ENCODE data around the gene SERPINA6.
"Not testable (repeated sequence)": the region's sequence is repeated elsewhere in the genome, so short reads cannot be mapped to it uniquely, and the experiment has no call there.

Gene SERPINA6, protein sequence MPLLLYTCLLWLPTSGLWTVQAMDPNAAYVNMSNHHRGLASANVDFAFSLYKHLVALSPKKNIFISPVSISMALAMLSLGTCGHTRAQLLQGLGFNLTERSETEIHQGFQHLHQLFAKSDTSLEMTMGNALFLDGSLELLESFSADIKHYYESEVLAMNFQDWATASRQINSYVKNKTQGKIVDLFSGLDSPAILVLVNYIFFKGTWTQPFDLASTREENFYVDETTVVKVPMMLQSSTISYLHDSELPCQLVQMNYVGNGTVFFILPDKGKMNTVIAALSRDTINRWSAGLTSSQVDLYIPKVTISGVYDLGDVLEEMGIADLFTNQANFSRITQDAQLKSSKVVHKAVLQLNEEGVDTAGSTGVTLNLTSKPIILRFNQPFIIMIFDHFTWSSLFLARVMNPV

DNA sequence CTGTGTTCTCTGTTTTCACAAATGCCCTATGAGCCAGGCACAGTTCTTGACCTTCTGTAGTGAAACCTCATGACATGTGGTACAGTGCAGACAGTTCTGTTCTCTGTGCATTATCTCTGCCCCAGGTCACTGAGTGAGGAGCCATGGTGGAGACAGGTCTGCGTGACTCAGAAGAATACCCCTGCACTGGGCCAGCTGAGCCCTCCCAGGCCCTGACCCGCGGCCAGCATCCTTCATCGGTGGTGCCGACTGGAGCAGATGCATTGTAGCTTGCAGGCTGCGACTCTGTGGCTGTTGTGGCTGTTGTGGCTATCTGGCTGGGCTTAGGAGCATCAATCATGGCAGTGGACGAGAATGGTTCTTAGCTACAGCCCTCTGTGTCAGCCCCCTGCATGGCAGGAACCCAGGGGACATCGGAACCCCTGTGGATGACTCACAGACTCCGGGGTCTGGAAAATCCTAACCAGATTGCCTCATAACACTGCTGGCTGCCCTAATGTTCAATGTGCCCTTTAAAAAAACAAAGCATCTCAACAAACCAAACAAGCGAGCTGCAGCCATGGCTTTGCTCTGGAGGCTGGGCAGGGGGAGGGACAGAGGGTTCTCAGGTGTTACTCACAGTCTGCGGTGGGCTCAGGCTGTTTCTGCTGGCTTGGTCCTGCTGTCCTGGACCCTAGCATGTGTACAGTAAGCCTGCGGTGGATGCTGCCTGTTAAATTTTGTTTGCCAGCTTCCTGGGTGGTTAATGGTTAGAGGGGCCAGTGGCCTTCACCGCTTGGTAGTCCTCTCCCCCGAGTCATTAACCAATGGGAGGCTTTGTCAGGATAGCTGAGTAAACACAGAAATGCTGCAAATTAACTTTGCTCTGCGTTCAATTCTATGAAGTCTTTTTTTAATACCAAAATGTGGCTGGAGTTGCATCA lies at the start of gene SERPINA6:
Gene SERPINA6 (minus strand): TSS at position 689 of the 923 bp plus-strand sequence. CDS start 8,688 bp downstream, outside the sequence.
- no peak for DNase-seq

DNA sequence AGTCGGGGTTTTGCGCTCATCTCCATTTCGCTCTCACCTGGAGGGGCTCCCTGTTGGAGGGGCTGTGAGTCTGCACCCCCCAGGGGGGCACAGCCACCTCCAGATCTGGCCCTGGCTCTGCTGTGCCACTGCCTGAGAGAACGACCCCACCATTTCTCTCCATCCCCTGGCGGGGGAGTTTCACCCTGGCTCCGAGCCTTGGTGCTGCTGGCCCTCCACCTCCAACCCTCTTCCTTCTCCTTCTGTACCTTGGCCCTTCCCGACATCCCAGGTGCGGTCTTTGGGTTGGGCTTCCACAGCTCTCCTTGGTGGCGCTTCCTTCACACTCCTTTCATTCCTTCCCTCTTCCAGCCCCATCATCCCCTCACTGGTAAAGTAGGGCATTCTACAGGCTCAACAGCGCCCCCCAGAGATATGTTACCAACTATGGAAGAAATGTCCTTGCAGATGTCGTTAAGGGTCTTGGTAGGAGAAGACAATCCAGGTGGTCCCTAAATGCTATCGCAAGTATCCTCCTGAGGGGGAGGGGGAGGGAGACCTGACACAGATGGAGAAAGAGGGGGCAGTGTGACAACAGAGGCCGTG lies 49.0 kb upstream of the SERPINA6 start:
- no peak for DNase-seq

DNA sequence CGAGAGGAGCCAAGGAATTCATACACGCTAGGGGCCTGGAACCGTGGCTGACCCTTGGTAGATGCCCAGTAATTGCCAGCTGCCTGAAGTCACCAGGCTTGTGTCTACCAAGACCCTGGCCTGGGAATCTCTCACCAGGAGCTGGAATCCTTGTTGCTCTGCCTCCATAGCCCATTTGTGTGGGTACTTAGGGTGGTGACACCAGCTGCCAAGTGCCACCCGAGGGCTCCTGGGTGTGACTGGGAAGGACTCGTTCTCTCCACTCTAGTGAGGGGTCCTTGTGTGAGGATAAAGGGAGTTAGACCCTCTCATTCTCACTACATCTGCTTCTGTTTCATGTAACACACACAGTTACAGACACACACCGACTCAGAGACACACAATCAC lies 47.4 kb upstream of the SERPINA6 start:
- DNase-seq = no peak

DNA sequence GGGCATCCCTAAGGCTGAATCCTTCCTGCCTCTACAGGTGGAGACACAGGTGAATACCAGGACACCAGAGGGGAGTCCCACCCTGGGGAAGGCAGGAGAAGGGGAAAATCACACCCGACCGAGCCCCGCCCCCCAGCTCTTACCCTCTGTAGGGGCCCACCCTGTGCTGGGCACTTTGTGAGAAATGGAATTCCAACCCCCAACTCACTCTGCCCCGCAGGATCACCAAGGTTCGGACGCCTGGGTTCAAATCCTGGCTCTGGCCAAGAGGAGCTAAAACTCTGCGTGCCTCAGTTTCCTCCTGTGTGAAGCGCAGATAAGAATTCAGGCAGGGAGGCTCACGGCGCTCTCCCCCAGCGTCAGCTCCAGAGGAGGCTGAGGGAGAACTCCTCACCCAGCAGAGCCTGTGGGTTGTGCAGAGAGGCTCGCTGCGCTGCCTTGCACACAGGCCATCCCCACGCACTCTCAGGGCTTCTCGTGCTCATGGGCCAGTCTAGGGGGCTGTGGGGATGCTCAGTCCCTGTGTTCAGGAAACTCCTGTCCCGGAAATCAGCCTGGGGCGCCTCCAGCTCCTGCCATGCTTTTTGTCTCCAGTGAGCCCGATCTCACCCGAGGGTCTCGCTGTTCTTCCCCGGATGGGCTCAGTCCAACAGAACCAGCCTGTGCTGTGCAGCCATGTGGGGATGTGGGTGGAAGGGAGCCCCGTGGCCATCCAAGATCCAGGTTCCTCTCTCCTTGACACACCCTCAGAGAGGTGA lies 46.8 kb upstream of the SERPINA6 start:
- not testable (repeated sequence) for DNase-seq

DNA sequence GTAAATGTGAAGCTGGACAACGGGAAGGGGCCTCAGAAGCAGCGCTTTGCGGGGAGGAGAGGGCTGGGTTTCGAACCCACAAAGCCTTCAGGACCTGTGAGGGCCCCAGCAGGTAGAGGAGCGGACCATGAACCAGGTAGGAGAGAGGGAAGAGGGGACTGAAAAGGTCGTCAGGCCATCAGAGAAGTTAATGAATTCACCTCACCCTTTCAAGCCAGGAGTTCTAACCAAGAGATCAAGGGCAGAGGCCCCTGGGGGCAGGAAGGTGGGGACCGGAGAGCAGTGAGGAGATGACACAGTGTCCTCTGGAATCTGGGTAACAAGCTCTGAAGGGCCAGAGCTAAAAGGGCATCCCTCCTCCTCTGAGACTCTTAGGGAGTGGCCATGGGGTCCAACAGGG lies 45.8 kb upstream of the SERPINA6 start:
- DNase-seq = no peak

DNA sequence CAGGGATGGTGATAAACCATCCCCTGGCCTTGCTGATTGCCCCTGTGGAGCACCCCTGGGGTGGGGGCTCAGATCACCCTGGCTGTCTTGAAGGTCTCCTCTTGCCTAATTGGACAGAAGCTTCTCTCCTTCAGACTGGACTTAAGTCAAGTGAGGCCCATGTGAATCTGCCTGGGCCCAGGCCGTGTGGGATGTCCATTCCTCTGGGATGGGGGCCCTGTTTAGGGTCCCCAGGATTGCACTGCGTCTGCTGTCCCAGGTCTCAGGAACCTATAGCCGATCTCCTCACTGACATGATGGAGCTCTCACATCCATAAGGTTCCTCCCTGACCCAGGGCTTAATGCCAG lies 45.1 kb upstream of the SERPINA6 start:
- no peak for DNase-seq

DNA sequence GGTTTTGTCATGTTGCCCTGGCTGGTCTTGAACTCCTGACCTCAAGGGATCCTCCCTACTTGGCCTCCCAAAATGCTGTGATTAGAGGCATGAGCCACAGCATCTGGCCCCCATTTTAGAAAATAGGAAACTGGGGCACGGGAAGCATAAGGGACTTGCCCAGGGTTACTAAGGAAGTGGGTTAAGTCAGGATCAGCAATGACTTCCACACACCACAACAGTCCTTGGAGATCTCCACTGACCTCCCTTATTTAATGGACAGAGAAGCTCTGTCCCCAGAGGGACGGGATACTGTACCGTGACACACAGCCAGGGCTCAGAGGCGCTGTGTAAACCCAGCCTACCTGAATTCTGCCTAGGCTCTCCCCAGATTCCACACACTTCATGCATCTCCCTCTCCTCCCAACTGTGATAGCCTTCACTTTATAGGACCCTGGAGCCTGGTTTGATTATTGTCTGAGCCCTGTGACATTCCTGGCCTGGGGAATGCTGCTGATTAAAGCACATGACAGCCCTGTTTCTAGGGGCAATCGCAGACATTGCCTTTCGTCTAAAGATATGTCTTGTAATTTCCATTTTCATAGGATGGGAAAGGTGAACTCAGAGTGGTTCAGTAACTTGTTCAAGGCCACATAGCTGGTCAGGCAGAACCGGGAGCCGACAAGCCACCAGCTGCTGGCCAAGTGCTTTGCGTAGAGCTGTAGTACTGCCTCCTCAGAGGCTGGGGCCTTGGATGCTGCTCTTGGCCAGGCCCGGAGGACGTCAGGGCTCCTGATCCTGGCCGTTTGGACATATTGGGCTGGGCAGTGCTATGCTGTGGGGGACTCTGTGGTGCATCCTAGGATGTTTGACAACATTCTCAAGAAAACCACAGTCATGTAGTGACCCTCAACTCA lies 44.5 kb upstream of the SERPINA6 start:
- DNase-seq = no peak

DNA sequence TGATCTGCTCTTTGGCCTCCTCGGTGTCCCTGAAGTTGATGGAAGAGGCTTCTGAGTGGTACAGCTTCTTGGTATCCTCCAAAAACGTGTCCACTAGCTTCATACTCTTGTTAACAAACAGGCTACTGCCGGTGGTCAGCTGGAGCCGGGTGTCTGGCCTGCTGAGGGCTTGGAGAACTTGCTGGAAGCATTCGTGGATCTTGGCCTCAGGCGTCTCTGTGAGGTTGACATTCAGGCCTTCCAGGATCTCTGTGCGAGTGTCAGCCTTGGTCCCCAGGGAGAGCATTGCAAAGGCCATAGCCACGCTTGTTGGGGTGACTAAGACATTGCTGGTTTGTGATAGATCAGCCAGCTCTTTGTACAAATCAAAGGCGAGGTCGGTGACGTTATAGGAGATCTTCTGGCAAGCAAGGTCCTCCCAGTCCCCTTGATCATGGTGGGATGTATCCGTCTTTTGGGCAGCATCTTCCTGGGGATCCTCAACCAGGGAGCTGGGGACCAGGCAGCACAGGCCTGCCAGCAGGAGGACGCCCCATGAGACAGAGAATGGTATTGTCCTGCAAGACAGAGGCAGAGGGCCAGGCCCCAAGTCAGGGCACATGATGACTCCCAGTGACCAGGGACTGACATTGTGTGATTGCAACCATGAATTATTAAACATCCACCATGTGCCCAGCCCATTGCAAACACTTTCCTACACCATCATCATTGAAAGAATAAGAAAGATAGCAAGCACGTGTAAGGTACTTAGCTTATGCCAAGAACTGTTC lies 43.2 kb upstream of the SERPINA6 start, which contains the start of gene SERPINA2:
Gene SERPINA2 (minus strand): TSS at position 553 of the 770 bp plus-strand sequence.
- no peak for DNase-seq

DNA sequence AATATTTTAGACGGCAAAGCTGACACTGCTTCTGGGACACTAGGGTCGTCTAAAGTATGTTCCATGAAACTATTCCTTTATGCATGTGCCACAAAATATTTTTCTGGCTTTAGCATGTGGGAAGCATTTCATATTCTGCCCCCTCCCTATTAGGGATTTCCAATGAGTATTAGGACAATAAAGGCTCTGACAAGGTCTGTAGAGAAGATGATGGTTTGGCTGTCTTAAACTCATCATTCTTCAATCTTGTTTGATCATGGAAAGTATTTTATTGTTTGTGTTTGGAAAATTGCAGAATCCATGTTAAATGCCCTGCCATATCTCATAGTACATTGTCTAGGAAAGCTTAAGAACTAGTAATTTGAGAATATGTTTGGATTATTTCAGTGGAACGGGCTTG lies 42.5 kb upstream of the SERPINA6 start:
- no peak for DNase-seq

DNA sequence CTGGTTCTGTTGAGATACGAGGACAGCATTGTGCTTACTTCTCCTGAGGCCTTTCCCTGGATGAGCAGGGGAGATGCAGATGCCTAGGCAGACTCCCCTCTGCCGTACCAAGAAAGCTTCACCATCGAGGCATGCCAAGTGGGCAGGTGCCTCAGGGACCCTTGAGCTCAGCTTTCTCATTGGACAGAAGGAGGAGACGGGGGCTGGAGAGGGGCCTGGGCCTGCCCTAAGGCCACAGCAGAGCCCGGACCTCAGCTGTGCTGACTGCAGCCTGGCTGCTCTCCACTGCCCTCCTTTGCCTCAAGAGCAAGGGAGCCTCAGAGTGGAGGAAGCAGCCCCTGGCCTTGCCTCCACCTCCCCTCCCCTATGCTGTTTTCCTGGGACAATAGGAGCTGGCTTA lies 41.8 kb upstream of the SERPINA6 start:
- DNase-seq = no peak

DNA sequence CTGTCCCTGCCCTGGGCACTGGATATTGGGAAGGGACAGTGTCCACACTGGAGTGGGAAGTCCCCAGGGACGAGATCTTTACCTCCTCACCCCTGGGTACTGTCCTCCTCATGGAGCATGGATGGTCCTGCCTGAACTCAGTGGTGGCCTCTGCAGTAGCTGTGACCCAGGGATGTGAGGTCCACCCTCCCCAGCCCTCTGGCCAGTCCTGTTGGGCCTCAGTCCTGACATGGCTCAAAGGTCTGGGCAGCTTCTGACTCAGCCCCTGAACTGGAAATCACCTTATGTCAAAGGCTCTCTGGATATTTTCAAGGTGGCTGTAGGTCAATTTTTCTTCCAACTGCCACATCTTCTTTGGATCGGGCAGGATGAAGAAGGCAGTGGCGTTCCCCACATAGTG lies 40.9 kb upstream of the SERPINA6 start:
- no peak for DNase-seq

DNA sequence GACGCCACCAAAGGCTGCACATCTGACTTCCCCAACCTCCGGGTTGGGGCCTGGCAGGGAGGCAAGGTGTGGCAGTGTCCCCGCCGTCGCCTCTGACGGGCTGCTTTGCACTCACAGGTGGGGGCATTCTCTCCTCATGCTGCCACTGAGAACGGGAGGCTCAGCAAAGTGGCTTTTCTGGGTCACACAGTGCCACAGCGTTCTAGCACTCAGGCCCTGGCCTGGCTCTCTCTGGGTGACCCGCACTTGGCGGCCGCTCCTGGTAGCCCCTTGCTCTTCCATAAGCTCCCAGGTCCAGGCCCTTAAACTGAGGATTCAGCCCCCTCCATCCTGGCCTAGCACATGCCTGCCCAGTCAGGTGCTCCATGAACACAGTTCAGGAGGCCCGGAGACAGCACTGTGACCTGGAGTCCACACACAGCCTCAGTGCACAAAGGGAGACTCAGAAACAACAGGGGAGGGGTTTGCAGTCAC lies 40.1 kb upstream of the SERPINA6 start:
- no peak for DNase-seq

DNA sequence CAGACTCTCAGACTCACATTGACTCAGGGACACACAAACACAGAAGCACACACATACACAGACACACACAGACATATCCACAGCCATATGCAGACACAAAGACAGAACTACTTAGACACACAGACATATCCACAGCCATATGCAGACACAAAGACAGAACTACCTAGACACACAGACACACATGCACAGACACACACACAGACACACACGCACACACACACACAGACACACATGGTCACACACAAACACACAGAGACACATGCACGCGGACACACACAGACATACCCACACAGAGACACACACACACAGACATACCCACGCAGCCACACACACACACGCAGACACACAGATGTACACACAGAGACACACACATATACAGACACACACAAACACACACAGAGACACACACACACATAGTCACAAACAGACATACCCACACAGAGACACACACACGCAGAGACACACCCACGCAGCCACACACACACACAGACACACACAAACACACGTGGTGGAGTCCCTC lies 39.5 kb upstream of the SERPINA6 start:
- no peak for DNase-seq

DNA sequence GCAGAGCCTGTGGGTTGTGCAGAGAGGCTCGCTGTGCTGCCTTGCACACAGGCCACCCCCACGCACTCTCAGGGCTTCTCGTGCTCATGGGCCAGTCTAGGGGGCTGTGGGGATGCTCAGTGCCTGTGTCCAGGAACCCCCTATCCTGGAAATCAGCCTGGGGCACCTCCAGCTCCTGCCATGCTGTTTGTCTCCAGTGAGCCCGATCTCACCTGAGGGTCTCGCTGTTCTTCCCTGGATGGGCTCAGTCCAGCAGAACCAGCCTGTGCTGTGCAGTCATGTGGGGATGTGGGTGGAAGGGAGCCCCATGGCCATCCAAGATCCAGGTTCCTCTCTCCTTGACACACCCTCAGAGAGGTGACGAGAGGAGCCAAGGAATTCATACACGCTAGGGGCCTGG lies 38.5 kb upstream of the SERPINA6 start:
- DNase-seq = no peak

DNA sequence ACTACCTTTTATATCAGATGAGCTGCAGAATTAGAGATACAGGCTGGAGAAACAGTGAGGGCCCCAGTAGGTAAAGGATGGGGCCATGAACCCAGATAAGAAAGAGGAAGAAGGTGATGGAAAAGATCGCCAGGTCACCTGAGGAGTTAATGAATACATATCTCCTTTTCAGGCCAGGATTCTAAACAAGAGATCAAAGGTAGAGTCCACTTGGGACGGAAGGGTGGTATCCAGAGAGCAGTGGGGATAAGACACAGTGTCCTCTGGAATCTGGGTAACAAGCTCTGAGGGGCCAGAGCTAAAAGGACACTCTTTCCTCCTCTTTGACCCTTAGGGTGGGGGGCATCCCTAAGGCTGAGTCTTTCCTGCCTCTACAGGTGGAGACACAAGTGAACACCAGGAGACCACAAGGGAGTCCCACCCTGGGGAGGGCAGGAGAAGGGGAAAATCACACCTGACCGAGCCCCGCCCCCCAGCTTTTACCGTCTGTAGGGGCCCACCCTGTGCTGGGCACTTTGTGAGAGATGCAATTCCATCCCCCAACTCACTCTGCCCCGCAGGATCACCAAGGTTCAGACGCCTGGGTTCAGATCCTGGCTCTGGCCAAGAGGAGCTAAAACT lies 37.9 kb upstream of the SERPINA6 start:
- no peak for DNase-seq

DNA sequence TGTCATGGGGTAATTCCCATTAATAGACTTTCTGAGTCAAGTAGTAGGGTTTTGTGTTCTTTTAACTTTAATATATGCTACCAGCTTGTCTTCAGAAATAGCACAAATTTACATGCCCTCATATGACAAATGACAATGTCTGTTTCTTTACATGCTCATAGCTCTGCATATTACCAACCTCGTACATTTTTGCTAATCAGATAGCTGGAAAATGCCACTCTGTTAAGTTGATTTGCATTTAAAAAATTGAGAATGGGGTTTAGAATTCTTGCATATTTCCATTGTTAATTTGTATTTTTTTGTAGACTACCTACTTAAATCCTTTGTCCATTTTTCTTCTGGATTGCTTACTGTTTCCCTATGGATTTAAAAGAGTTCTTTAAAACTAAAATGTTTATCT lies 34.0 kb upstream of the SERPINA6 start:
- no peak for DNase-seq

DNA sequence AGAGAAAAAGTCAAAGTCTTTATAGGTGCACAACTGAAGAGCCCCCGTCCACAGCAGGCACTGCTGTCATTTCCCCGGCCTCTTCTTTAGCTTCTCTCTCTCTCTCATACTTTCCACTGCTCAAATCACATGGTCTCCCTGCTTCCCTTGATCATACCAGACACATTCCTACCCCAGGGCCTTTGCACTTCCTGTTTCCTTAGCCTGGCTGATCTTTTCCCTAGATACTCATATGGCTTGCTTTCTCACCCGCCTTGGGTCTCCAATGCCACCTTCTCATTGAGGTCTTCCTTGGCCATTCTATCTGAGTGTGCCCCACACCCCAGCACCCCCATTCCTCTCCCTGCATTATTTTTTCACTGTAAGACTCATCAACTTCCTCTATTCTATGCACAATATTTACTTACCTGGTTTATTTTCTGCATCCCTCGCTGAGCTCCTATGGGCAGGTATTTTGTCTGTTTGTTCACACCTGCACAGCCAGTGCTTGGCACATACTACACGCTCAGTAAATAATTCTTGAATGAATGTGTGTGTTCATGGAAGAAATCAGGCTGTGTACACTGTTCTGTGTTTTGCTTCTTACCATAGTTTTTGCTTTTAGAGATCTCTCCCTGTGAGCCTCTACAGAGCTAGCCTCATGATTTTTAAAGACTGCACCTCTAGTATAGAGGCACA lies 33.4 kb upstream of the SERPINA6 start:
- no peak for DNase-seq

DNA sequence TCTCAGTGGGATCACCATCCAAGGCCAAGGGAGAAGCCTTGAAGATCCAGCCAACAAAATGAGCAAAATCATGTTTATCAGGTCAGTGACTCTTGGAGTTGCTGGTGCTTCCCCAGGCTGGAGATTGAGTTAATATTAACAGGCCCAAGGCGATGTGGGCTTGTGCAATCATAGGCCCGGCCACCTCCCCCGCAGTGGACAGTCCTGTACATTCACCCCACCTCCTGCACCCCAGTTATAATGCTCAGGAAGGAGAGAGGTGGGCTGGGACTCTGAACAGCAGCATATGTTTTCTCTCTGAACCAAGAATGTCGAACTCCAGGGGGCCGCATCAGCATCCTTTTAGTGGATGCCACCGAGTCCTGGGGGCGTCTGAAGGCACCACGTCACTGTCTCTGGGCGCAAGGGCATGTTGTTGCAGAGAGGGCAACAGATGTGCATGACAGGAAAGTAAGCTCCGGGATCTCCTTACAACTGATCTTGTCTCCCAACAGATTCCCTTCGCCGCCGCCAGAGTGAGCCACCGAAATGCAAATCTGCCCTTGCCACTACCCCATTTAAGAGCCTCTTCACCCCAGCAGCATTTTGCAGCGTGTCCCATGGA lies 32.2 kb upstream of the SERPINA6 start:
- DNase-seq = no peak

DNA sequence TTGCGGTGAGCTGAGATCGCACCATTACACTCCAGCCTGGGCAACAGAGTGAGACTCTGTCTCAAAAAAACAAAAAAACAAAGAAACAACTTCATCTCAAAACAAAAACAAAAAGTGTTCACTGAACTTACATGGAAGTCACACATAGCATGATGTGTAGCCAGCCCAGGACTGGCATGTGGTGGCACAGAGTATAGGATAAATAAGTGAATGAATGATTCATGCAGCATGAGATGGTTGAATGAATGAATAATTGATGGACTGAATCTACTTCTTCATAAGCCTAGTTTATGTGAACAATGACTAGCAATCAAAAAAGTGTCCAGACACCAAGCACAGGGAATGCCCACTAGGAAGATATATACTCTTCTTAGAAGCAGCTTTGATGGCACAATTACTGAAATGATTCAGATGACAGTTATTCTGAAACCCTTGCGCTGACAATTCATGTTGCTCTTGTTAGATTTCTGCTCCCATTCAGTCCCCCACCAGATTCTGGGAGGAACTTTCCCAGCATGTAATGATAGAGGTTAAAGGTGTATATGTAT lies 31.6 kb upstream of the SERPINA6 start:
- no peak for DNase-seq

Data from HCEC 1CT (cell line).